ENCODE results near the gene CFAP46. TPM values are rescaled to one million over a fixed set of nuclear protein-coding genes. Genes with fewer than 3 reads are reported as not detected.

The CFAP46 gene
- total RNA-seq, 1 donor from 2014 or later = 10.9 TPM

DNA sequence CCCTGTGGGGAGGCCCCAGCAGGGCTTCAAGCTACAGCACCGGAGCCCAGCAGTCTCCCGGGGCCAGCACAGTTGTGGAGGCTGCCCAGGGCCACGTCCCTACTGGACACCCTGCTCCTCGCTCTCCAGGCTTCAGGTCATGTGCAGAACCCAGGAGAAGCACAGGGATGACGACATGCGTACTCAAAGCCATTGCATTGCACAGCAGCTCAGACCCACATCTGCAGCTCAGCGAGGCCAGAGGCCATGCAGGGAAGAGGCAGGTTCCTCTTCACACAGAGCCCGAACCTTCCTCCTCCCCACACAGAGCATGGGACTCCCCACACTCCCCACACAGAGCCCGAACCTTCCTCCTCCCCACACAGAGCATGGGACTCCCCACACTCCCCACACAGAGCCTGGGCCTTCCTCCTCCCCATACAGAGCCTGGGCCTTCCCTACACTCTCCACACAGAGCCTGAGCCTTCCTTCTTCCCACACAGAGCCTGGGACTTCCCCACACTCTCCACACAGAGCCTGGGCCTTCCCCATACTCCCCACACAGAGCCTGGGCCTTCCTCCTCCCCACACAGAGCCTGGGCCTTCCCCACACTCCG is 12.3 kb downstream of the CFAP46 start:
- Mint-ChIP-seq H3K27ac (no peak overlapping the region), H3K27me3 (no peaks in the 10 kb centered on the region), H3K9me3 (no peaks in the 10 kb centered on the region), H3K4me1 (ENCODE audit: unreplicated experiment) (no peaks in the 10 kb centered on the region), H3K4me3 (no peak overlapping the region), H3K36me3 (no peaks in the 10 kb centered on the region)
- no peak for DNase-seq (ENCODE audit: extremely low spot score, unreplicated experiment)
- no peak for TF ChIP-seq CTCF (conservative IDR thresholded peaks at IDR 0.05)

GRCh38 chr10:132929480-132929879 is 12.9 kb downstream of the CFAP46 start:
- Mint-ChIP-seq H3K4me1 (ENCODE audit: unreplicated experiment) (no peaks in the 10 kb centered on the region), H3K27ac (no peak overlapping the region), H3K27me3 (no peaks in the 10 kb centered on the region), H3K36me3 (no peaks in the 10 kb centered on the region), H3K9me3 (no peaks in the 10 kb centered on the region), H3K4me3 (no peak overlapping the region)
- DNase-seq (ENCODE audit: extremely low spot score, unreplicated experiment) = no peak
- no peak for TF ChIP-seq CTCF (conservative IDR thresholded peaks at IDR 0.05)

DNA sequence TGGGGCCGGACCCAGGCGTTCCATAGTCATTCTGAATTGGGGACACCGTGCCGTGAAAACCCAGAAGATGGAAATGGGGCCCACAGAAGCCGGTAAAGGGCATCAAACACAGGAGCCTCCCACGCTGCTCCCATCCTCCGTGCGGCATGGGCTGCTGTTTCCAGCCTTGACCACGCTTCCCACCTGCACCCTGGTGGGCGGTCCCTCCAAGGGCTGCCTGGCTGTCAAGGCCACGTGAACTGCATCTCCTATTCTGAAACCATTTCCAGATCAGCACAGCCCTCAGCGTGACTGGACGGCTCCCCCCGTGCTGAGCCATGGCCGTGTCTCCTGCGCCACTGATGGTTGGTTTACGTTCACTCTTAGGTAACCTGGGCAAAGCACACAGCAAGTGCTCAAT is 14.1 kb downstream of the CFAP46 start:
- DNase-seq (ENCODE audit: extremely low spot score, unreplicated experiment) = no peak
- Mint-ChIP-seq H3K4me1 (ENCODE audit: unreplicated experiment) (no peaks in the 10 kb centered on the region), H3K27ac (no peak overlapping the region), H3K4me3 (no peak overlapping the region), H3K27me3 (no peaks in the 10 kb centered on the region), H3K9me3 (no peaks in the 10 kb centered on the region), H3K36me3 (no peaks in the 10 kb centered on the region)
- TF ChIP-seq CTCF (conservative IDR thresholded peaks at IDR 0.05) = no peak

- DNase-seq (ENCODE audit: extremely low spot score, unreplicated experiment) = no peak
- Mint-ChIP-seq H3K27ac (no peak overlapping the region), H3K4me1 (ENCODE audit: unreplicated experiment) (no peaks in the 10 kb centered on the region), H3K36me3 (no peaks in the 10 kb centered on the region), H3K9me3 (no peaks in the 10 kb centered on the region), H3K4me3 (no peak overlapping the region), H3K27me3 (no peaks in the 10 kb centered on the region)
- no peak for TF ChIP-seq CTCF (conservative IDR thresholded peaks at IDR 0.05)
These were observed 14.5 kb downstream of the CFAP46 start for GRCh38 chr10:132927824-132928223.

GRCh38 chr10:132926777-132927650 is 15.4 kb downstream of the CFAP46 start:
- no peak for TF ChIP-seq CTCF (conservative IDR thresholded peaks at IDR 0.05)
- no peaks in the 10 kb centered on the region for H3K36me3 Mint-ChIP-seq
- no peak for DNase-seq (ENCODE audit: extremely low spot score, unreplicated experiment)

More at GRCh38 chr10:132926777-132927650, 15.4 kb downstream of the CFAP46 start:
- no peaks in the 10 kb centered on the region for H3K27me3 Mint-ChIP-seq
- no peaks in the 10 kb centered on the region for H3K4me1 Mint-ChIP-seq (ENCODE audit: unreplicated experiment)
- no peak overlapping the region for H3K27ac Mint-ChIP-seq
- no peak overlapping the region for H3K4me3 Mint-ChIP-seq
- no peaks in the 10 kb centered on the region for H3K9me3 Mint-ChIP-seq

Data from type B pancreatic cell (in vitro differentiated cells).